Panc1 (cell line): ENCODE measurements around the gene MYO3B.

Source experiments
- POLR2AphosphoS5 ChIP-seq: IDR thresholded peaks from 2 replicates; pipeline ENCODE4 v1.6.1; 2012; ENCODE audit warnings: mild to moderate bottlenecking, low read depth, low read length, moderate library complexity
- SIN3A ChIP-seq: IDR thresholded peaks from 2 replicates; pipeline ENCODE4 v1.6.1; 2012; ENCODE audit warnings: low read depth, mild to moderate bottlenecking, low read length, moderate library complexity, borderline replicate concordance; ENCODE audit not compliant: insufficient read depth
- TCF7L2 ChIP-seq: IDR thresholded peaks from 2 replicates; pipeline ENCODE4 v1.6.1; 2011; ENCODE audit warnings: mild to moderate bottlenecking, low read depth, low read length, inconsistent platforms
- TF ChIP-seq, protein P1 (sequence below), 2 experiments: IDR thresholded peaks; 2 replicates each; pipeline ENCODE4 v1.6.1; 2011 to 2012; ENCODE audit warnings: low read depth in 2 of 2, control low read depth in 1 of 2, low read length in 1 of 2, mild to moderate bottlenecking in 1 of 2, moderate library complexity in 1 of 2; ENCODE audit not compliant: insufficient read depth in 1 of 2
- TF ChIP-seq, protein P2 (sequence below): fragments of 450-650 bp; IDR thresholded peaks from 2 replicates; pipeline ENCODE4 v1.5.1; 2017; ENCODE audit warnings: mild to moderate bottlenecking

DNA sequence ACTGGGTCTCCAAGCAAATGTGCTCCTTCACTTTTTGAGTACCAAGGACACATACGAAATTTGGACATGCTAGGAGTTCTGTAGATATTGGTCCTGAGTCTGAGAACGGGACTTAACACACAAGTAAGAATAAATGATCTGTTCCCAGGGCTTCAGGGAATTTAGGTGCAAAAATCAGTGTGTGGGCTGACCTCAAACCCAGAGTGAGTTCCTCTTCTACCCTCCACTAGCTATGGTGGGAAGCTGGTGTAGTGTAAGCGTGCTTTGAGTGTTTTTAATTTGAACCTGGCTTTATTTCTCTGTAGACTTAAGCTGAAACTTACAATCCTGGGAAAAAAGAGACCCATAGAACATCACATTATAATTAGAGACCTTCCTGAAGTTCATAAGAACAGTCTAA is 50.5 kb downstream of the MYO3B start:
- TF ChIP-seq, protein P1, sequence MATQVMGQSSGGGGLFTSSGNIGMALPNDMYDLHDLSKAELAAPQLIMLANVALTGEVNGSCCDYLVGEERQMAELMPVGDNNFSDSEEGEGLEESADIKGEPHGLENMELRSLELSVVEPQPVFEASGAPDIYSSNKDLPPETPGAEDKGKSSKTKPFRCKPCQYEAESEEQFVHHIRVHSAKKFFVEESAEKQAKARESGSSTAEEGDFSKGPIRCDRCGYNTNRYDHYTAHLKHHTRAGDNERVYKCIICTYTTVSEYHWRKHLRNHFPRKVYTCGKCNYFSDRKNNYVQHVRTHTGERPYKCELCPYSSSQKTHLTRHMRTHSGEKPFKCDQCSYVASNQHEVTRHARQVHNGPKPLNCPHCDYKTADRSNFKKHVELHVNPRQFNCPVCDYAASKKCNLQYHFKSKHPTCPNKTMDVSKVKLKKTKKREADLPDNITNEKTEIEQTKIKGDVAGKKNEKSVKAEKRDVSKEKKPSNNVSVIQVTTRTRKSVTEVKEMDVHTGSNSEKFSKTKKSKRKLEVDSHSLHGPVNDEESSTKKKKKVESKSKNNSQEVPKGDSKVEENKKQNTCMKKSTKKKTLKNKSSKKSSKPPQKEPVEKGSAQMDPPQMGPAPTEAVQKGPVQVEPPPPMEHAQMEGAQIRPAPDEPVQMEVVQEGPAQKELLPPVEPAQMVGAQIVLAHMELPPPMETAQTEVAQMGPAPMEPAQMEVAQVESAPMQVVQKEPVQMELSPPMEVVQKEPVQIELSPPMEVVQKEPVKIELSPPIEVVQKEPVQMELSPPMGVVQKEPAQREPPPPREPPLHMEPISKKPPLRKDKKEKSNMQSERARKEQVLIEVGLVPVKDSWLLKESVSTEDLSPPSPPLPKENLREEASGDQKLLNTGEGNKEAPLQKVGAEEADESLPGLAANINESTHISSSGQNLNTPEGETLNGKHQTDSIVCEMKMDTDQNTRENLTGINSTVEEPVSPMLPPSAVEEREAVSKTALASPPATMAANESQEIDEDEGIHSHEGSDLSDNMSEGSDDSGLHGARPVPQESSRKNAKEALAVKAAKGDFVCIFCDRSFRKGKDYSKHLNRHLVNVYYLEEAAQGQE (IDR thresholded peaks at IDR 0.05; ENCODE audit: insufficient read depth in 1 of 2, low read depth in 2 of 2, low read length in 1 of 2) = no peak
- TF ChIP-seq TCF7L2 = no peak
- TF ChIP-seq, protein P2, sequence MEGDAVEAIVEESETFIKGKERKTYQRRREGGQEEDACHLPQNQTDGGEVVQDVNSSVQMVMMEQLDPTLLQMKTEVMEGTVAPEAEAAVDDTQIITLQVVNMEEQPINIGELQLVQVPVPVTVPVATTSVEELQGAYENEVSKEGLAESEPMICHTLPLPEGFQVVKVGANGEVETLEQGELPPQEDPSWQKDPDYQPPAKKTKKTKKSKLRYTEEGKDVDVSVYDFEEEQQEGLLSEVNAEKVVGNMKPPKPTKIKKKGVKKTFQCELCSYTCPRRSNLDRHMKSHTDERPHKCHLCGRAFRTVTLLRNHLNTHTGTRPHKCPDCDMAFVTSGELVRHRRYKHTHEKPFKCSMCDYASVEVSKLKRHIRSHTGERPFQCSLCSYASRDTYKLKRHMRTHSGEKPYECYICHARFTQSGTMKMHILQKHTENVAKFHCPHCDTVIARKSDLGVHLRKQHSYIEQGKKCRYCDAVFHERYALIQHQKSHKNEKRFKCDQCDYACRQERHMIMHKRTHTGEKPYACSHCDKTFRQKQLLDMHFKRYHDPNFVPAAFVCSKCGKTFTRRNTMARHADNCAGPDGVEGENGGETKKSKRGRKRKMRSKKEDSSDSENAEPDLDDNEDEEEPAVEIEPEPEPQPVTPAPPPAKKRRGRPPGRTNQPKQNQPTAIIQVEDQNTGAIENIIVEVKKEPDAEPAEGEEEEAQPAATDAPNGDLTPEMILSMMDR = no peak
- TF ChIP-seq SIN3A = no peak
- no peak for TF ChIP-seq POLR2AphosphoS5
